Left ventricle myocardium inferior (tissue), 1 donor: ENCODE results near the gene FAM170B. TPM values are rescaled to one million over a fixed set of nuclear protein-coding genes. Genes with fewer than 3 reads are reported as not detected.
A peak's percentile ranks its signal among the peaks of the same experiment; 100 is the strongest.

Experiments
- DNase-seq: peaks from one replicate; pipeline ENCODE4 v3.0.0-alpha.2; 2020
- H3K27ac ChIP-seq: fragments of 200-600 bp; replicated peaks from 2 replicates; pipeline ENCODE4 v1.8.0; 2021
- H3K27me3 ChIP-seq: fragments of 200-600 bp; 2 replicates; pipeline ENCODE4 v1.8.0; 2021; ENCODE audit warnings: low read depth
- H3K36me3 ChIP-seq: fragments of 200-600 bp; 2 replicates; pipeline ENCODE4 v1.8.0; 2021
- H3K4me1 ChIP-seq: fragments of 200-600 bp; 2 replicates; pipeline ENCODE4 v1.8.0; 2021
- H3K4me3 ChIP-seq: fragments of 200-600 bp; 2 replicates; pipeline ENCODE4 v1.8.0; 2021; ENCODE audit warnings: mild to moderate bottlenecking, moderate library complexity
- H3K9me3 ChIP-seq: fragments of 200-600 bp; replicated peaks from 2 replicates; pipeline ENCODE4 v1.8.0; 2021
- CTCF ChIP-seq: fragments of 200-600 bp; IDR thresholded peaks from 2 replicates; pipeline ENCODE4 v1.8.0; 2021; ENCODE audit warnings: antibody characterized with exemption, mild to moderate bottlenecking, borderline replicate concordance
- intact Hi-C: fragments of 100-400 bp; cut with micrococcal nuclease; formaldehyde crosslinking; loops from one replicate; pipeline ENCODE4 v1.11.0; 2022
- total RNA-seq: library from RNA; stranded (reverse); fragmentation: NEBNext Ultra II Directional; extraction: Animal tissue kit (Norgen Biotek cat#: 25700); gene quantifications from one replicate; pipeline ENCODE4 v1.2.1, GENCODE V29; 2021
- donor health status: DM: no; HTN: yes; CAD: no; lungs with severe emphysema.

The FAM170B gene
- total RNA-seq, 1 donor from 2014 or later = not detected

GRCh38 chr10:49082766-49083165 is 51.1 kb downstream of the FAM170B start:
- Histone ChIP-seq H3K27ac (peak overlapping the region; percentile 63), H3K27me3 (no peaks in the 10 kb centered on the region), H3K4me1 (peaks cover 63% of the 10 kb centered on the region), H3K9me3 (peaks cover 16% of the 10 kb centered on the region), H3K36me3 (peaks cover 7% of the 10 kb centered on the region), H3K4me3 (no peak overlapping the region)
- no peak for TF ChIP-seq CTCF
- intact Hi-C loops = no loop called here
- DNase-seq = no peak

GRCh38 chr10:49081547-49082275 is 52.1 kb downstream of the FAM170B start:
- intact Hi-C loops = no loop called here
- DNase-seq = peak; percentile 59
- no peak for TF ChIP-seq CTCF
- Histone ChIP-seq H3K4me1 (peaks cover 73% of the 10 kb centered on the region), H3K27me3 (no peaks in the 10 kb centered on the region), H3K4me3 (no peak overlapping the region), H3K36me3 (peaks cover 9% of the 10 kb centered on the region), H3K27ac (peak overlapping the region; percentile 63), H3K9me3 (peaks cover 8% of the 10 kb centered on the region)

Other genes with a start within 250 kb of the FAM170B start
- gene LRRC18, start 194.2 kb downstream of the FAM170B start, total RNA-seq = not detected
- gene VSTM4, start 18.5 kb downstream of the FAM170B start, total RNA-seq = 21.1 TPM
- gene TMEM273, start 54.4 kb upstream of the FAM170B start, total RNA-seq = 29.0 TPM
- gene C10orf71, start 165.1 kb upstream of the FAM170B start, total RNA-seq = 136 TPM